Right kidney (tissue), 9 donors: ENCODE measurements around the gene CHST13.

Source experiments
- DNase-seq: peaks from one replicate; pipeline ENCODE4 v3.0.0-alpha.2; 2016
- long read RNA-seq, 8 donors: transcript quantifications; one replicate each; lab custom pipeline, GENCODE V29; 2026

Gene CHST13
- long read RNA-seq, donor 1, transcript CHST13-201 (3 exons, 1,789 nt), result major isoform, 5 of 5 reads
- long read RNA-seq, donor 1, partial matches to known transcripts, result 0 of 5 reads
- long read RNA-seq, donor 1, other reads (novel, unspliced or antisense), result 0 of 5 reads
- long read RNA-seq, donor 2, transcript CHST13-201 (3 exons, 1,789 nt), result major isoform, 8 of 8 reads
- long read RNA-seq, donor 2, partial matches to known transcripts, result 0 of 8 reads
- long read RNA-seq, donor 2, other reads (novel, unspliced or antisense), result 0 of 8 reads
- long read RNA-seq, donor 3, partial matches to known transcripts, result 0 of 2 reads
- long read RNA-seq, donor 3, other reads (novel, unspliced or antisense), result 0 of 2 reads
- long read RNA-seq, donor 4, partial matches to known transcripts, result 0 of 2 reads
- long read RNA-seq, donor 4, other reads (novel, unspliced or antisense), result 0 of 2 reads
- long read RNA-seq, donor 5, partial matches to known transcripts, result 0 of 4 reads
- long read RNA-seq, donor 5, other reads (novel, unspliced or antisense), result 0 of 4 reads
- long read RNA-seq, donor 6, transcript CHST13-201 (3 exons, 1,789 nt), result major isoform, 5 of 5 reads
- long read RNA-seq, donor 6, partial matches to known transcripts, result 0 of 5 reads
- long read RNA-seq, donor 6, other reads (novel, unspliced or antisense), result 0 of 5 reads
- long read RNA-seq, donor 7, transcript CHST13-201 (3 exons, 1,789 nt), result major isoform, 10 of 10 reads
- long read RNA-seq, donor 7, partial matches to known transcripts, result 0 of 10 reads
- long read RNA-seq, donor 7, other reads (novel, unspliced or antisense), result 0 of 10 reads
- long read RNA-seq, donor 8, transcript CHST13-201 (3 exons, 1,789 nt), result major isoform, 7 of 7 reads
- long read RNA-seq, donor 8, partial matches to known transcripts, result 0 of 7 reads
- long read RNA-seq, donor 8, other reads (novel, unspliced or antisense), result 0 of 7 reads

DNA sequence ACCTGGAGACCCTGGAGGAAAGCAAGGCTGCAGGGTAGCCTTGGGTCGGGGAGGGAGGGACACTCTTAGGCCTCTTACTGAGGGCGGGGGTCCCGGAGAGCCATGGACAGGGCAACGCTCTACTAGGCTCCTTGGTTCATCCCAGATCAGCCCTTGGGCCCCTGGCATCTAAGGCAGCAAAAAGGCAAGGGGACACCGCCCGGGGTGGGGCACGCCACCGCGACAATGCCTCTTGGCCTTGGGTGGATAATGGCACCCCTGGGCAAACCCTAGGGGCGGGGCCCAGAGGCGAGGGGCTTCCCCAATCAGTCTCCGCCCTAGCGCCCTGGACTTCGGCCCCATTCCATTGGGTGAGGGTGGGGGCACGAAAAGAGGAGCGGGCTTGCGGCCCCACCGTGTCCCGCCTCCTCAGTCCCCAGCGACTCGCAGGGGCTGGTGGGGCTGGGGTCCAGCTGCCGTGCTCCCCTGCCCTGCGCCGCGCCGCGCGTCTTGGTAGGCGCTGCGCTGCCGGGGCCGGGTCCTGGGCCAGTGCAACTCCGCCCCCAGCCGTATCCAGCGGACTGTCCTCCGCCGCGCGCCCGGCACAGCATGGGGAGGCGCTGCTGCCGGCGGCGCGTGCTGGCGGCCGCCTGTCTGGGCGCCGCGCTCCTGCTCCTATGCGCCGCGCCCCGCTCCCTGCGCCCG is at the start of gene CHST13:
CHST13 (plus strand) TSS at position 411 of the 684 bp plus-strand sequence; CDS start at position 589, 178 bp downstream.
- DNase-seq, result peak; percentile 72

DNA sequence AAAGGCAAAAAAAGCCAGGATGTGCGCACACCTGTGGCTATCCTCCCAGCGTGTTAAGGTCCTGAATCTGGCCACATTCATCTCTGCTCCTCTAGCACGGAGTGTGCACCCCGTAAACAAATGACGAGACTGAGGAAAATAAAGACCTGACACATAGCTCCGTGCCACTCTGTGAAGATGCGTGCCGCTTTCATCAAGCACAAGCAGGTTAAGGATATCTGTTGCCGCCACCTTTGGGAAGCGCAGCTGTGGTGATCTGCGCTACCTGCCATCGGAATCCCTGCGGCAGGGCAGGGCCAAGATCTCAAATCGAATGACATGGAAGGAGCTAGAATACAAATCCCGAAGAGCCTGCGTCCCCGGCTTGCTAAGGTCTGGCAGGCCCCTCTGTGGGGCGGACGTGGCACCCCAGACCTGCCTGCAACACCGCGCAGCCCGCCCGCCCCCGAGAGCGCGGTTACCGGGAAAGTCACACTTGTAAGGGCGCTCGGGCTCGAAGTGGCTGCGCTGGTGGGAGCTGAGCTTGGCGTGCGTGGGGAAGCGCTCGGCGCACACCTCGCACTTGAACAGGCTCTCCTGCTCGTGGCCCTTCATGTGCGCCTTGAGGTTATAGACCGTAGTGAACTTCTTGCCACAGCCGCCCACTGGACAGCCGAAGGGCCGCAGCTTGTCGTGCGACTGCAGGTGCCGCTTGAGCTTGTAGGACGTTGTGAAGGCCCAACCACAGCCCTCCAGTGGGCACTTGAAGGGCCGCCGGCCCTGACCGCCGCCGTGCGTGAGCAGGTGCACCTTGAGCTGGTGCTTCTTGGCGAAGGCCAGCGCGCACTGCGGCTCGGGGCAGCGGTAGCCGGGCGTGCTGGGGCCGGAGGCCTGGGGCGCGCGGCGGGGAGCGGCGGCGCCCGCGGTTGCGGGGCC is 49.2 kb upstream of the CHST13 start:
- DNase-seq, result peak; percentile 77

GRCh38 chr3:126475413-126476114 is 48.4 kb upstream of the CHST13 start, which contains the start of gene ZXDC:
Gene ZXDC (minus strand): TSS chr3:126475891. CDS start chr3:126475865, 26 bp downstream.
- peak; percentile 81 for DNase-seq

GRCh38 chr3:126476166-126477060 is 47.5 kb upstream of the CHST13 start:
- DNase-seq, result peak; percentile 88

DNA sequence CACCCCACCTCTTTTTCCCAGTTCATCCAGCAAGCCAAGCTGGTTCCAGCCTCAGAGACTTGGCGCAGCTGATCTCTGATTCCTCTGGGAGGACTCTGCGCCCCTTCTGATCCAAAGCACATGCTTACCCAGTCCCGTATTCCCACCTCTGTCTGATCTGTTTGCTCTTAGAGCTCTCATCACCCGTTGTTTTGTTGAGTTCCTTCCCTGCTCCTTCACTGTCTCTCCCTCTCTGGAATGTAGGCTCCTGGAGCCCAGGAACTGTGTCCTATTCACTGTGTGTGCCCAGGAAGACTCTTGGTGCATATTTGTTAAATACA is 46.9 kb upstream of the CHST13 start:
- DNase-seq, result no peak

- no peak for DNase-seq
Observed at GRCh38 chr3:126478581-126479310, 45.2 kb upstream of the CHST13 start.

DNA sequence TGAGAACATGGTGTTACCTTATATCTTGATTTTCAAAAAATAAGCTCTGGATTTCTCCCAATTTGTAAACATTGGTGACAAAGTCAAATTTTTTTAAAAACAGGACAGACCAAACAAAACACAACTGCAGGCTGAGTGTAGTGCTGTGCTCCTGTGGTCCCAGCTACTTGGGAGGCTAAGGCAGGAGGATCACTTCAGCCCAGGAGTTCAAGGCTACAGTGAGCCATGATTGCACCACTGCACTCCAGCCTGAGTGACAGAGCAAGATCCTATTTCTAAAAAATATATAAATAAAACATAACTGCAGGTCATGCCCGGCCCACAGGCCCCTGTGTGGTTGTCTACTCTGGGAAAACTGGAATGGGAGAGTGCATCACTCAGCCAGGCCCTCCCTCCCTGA is 44.3 kb upstream of the CHST13 start:
- no peak for DNase-seq

GRCh38 chr3:126480206-126480605 is 43.7 kb upstream of the CHST13 start:
- DNase-seq, result no peak

GRCh38 chr3:126480861-126481260 is 43.1 kb upstream of the CHST13 start:
- no peak for DNase-seq

- DNase-seq, result no peak
Observed at GRCh38 chr3:126481808-126482502, 42.0 kb upstream of the CHST13 start.

- DNase-seq, result no peak
Observed at GRCh38 chr3:126482503-126483255, 41.3 kb upstream of the CHST13 start.

DNA sequence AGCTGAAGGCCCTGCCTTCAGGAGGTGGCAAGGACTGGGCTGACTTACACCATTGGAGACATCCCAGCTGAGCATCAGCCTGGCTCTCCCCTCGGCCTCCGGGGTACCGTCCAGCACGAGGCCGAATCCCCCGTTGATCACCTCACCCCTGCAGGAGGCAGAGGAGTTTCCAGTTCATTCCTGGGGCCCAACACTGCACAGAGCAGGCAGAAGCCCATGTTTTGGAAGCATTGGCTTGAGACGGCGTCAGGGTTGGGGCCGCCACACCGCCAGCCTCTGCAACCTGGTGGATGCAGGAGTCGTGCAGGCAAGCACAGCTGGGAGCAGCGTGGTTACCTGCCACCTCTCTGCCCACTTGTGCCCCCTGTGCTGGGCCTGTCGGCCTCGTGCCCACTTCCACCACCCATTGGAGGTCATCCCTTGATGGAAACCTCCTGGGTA is 40.6 kb upstream of the CHST13 start:
- no peak for DNase-seq

- DNase-seq, result no peak
Observed at GRCh38 chr3:126484148-126484547, 39.8 kb upstream of the CHST13 start.

DNA sequence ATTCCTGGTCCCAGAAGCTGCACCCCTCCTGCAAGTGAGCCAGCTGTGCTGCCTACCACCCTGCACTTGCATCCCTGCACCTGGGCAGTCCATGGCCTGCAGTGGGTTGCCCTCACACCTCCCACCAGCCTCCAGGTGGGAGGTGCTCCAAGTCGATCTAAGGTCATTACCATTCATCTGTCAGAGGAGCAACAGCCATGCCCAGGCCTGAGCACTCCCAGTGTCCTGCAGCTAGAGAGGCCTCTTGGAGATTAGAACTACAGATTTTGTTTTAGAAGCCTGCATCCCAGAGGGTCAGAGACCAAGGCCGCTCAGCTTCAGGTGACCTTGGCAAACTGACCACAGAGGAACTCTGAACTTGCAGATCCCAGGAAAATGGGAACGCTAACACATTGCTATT is 39.3 kb upstream of the CHST13 start:
- no peak for DNase-seq

- no peak for DNase-seq
Observed at GRCh38 chr3:126485176-126485897, 38.6 kb upstream of the CHST13 start.

DNA sequence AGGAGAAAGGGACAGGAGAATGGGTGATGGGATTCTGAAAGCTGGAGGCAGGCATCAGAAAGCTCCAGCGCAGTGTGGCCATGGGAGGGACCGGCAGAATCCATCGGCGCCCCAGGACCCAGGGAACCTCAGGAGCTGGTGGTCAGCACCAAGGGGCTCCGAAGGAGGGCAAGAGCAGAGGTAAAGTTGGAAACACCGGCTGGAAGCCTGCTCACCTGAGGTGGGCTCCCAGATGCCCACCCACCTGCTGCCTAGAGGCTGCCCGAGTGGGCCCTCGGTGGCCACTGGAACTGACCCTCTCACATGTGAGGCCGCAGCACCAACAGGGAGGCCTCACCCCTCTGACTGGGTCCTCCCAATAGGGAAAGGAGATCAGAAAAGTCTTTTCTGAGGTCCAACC is 38.0 kb upstream of the CHST13 start:
- no peak for DNase-seq

DNA sequence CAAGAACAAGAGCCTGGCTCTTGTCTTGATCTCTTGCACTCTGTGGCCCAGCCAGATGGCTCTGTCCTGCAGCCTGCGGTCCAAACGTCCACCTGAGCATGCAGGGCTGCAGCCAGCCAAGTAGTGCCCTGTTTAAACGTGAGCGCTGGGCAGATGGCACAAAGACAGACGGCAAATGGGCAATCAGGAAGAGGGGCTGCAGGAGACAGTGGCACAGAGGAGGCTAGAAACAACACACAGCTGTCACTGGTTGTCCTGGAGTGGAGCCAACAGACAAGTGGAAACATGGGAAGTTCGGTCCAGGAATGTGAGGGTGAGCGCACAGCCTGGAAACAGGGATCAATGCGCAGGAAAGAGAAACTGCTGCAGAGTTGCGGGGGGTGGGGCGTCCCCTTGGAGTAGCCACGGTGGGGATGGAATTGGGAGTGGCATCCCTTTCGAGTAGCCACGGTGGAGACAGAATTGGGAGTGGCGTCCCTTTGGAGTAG is 37.6 kb upstream of the CHST13 start:
- DNase-seq, result no peak
